GM21447 (cell line): ENCODE measurements around the gene SLC17A8.

Experiments
- ATAC-seq: cut with Tn5 transposase; IDR thresholded peaks from one replicate; pipeline ENCODE4 v1.9.1; 2021; ENCODE audit not compliant: unreplicated experiment

The SLC17A8 gene

GRCh38 chr12:100368066-100368465, 11.2 kb downstream of the SLC17A8 start:
- ATAC-seq: no peak

GRCh38 chr12:100371146-100371545, 14.3 kb downstream of the SLC17A8 start:
- ATAC-seq: no peak

GRCh38 chr12:100372853-100373640, 16.2 kb downstream of the SLC17A8 start:
- ATAC-seq: no peak

- no peak for ATAC-seq
Observed at GRCh38 chr12:100375038-100375735, 18.3 kb downstream of the SLC17A8 start.

GRCh38 chr12:100376161-100376560, 19.3 kb downstream of the SLC17A8 start:
- no peak for ATAC-seq

- ATAC-seq: no peak
Observed at GRCh38 chr12:100381379-100381778, 24.5 kb downstream of the SLC17A8 start.

GRCh38 chr12:100382338-100382737, 25.5 kb downstream of the SLC17A8 start:
- ATAC-seq: no peak

GRCh38 chr12:100383586-100384558, 27.0 kb downstream of the SLC17A8 start:
- no peak for ATAC-seq

- ATAC-seq: no peak
Observed at GRCh38 chr12:100384559-100384935, 27.7 kb downstream of the SLC17A8 start.

- no peak for ATAC-seq
Observed at GRCh38 chr12:100388382-100388781, 31.5 kb downstream of the SLC17A8 start.

GRCh38 chr12:100391856-100392255, 35.0 kb downstream of the SLC17A8 start:
- ATAC-seq: no peak

GRCh38 chr12:100393200-100393599, 36.3 kb downstream of the SLC17A8 start:
- ATAC-seq: no peak

GRCh38 chr12:100395811-100396210, 38.9 kb downstream of the SLC17A8 start:
- ATAC-seq: no peak

- ATAC-seq: no peak
Observed at GRCh38 chr12:100398307-100398706, 41.4 kb downstream of the SLC17A8 start.

- ATAC-seq: no peak
Observed at GRCh38 chr12:100399095-100399494, 42.2 kb downstream of the SLC17A8 start.

- no peak for ATAC-seq
Observed at GRCh38 chr12:100401660-100402059, 44.8 kb downstream of the SLC17A8 start.

- ATAC-seq: no peak
Observed at GRCh38 chr12:100402763-100403162, 45.9 kb downstream of the SLC17A8 start.

- no peak for ATAC-seq
Observed at GRCh38 chr12:100403446-100403845, 46.6 kb downstream of the SLC17A8 start.

GRCh38 chr12:100404769-100405407, 48.0 kb downstream of the SLC17A8 start:
- ATAC-seq: peak; percentile 73

- no peak for ATAC-seq
Observed at GRCh38 chr12:100413001-100413400, 56.1 kb downstream of the SLC17A8 start.

GRCh38 chr12:100414739-100415138, 57.9 kb downstream of the SLC17A8 start:
- ATAC-seq: no peak
